A673 (cell line): ENCODE results near the gene SETD9. TPM values are rescaled to one million over a fixed set of nuclear protein-coding genes. Genes with fewer than 3 reads are reported as not detected.

Experiments
- BruUV-seq: library from RNA; stranded (reverse); fragments of 400-500 nt; replicated peaks from 2 replicates; lab custom pipeline; 2021; lab: Mats Ljungman, UMichigan
- CTCF ChIA-PET: fragments of 300-600 bp; sonication (Branson Sonifier 250); formaldehyde crosslinking; loops from one replicate; lab custom pipeline; 2022; ENCODE audit warnings: antibody characterized with exemption; lab: Charles Lee
- POLR2A ChIA-PET: fragments of 300-600 bp; sonication (Branson Sonifier 250); formaldehyde crosslinking; loops from one replicate; lab custom pipeline; 2022; ENCODE audit warnings: antibody characterized with exemption; ENCODE audit not compliant: low non-redundant PET; lab: Charles Lee
- DNase-seq: peaks from one replicate; pipeline ENCODE4 v3.0.0-alpha.2; 2015; ENCODE audit warnings: low spot score
- H3K27ac ChIP-seq: fragments of 200-600 bp; sonication (generic); 2 replicates; pipeline ENCODE4 v1.5.1; 2016; ENCODE audit warnings: mixed run types, low read depth, mild to moderate bottlenecking, mixed read lengths, antibody characterized with exemption, low read length; ENCODE audit not compliant: poor library complexity, severe bottlenecking
- H3K27me3 ChIP-seq: fragments of 200-600 bp; sonication (generic); replicated peaks from 2 replicates; pipeline ENCODE4 v1.6.1; 2017; ENCODE audit warnings: mixed run types, low read depth, mild to moderate bottlenecking, mixed read lengths, antibody characterized with exemption, low read length; ENCODE audit not compliant: insufficient read depth, poor library complexity
- H3K36me3 ChIP-seq: fragments of 200-600 bp; sonication (generic); 2 replicates; pipeline ENCODE4 v1.6.1; 2016; ENCODE audit warnings: mixed run types, mild to moderate bottlenecking, mixed read lengths, antibody characterized with exemption, low read length; ENCODE audit not compliant: insufficient read depth, poor library complexity, severe bottlenecking
- H3K4me1 ChIP-seq: fragments of 200-600 bp; sonication (generic); 2 replicates; pipeline ENCODE4 v1.6.1; 2017; ENCODE audit warnings: mixed run types, mild to moderate bottlenecking, mixed read lengths, antibody characterized with exemption, low read length; ENCODE audit not compliant: insufficient read depth, poor library complexity, severe bottlenecking
- H3K4me3 ChIP-seq: fragments of 200-600 bp; sonication (generic); 2 replicates; pipeline ENCODE4 v1.5.1; 2016; ENCODE audit warnings: low read depth, mixed run types, mild to moderate bottlenecking, mixed read lengths, low read length; ENCODE audit not compliant: poor library complexity, severe bottlenecking
- H3K9me3 ChIP-seq: fragments of 200-600 bp; sonication (generic); 2 replicates; pipeline ENCODE4 v1.6.1; 2016; ENCODE audit warnings: mixed run types, low read depth, mild to moderate bottlenecking, mixed read lengths, antibody characterized with exemption, low read length; ENCODE audit not compliant: poor library complexity, severe bottlenecking
- CTCF ChIP-seq: fragments of 300-800, 200-600 bp; sonication (generic); conservative IDR thresholded peaks from 2 replicates; pipeline ENCODE4 v1.5.1; 2017; ENCODE audit warnings: low read depth, mild to moderate bottlenecking, antibody characterized with exemption, low read length, moderate library complexity, mixed read lengths
- EZH2 ChIP-seq: fragments of 200-600 bp; sonication (generic); IDR thresholded peaks from 2 replicates; pipeline ENCODE4 v1.6.1; 2017; ENCODE audit warnings: borderline replicate concordance, low read depth, mild to moderate bottlenecking, mixed read lengths, antibody characterized with exemption, low read length; ENCODE audit not compliant: poor library complexity, severe bottlenecking
- intact Hi-C: fragments of 100-400 bp; cut with micrococcal nuclease; formaldehyde crosslinking; loops from one replicate; pipeline ENCODE4 v1.10.0; 2022; ENCODE audit not compliant: unreplicated experiment
- total RNA-seq: library from RNA; stranded (reverse); gene quantifications from 2 replicates; pipeline ENCODE4 v1.2.3, GENCODE V29; 2021

Gene SETD9
- total RNA-seq, 1 experiment from 2014 or later = 10.0 TPM

- Histone ChIP-seq H3K27ac (peak overlapping the region; percentile 77), H3K4me3 (peak overlapping the region; percentile 94), H3K9me3 (no peaks in the 10 kb centered on the region), H3K36me3 (peaks cover 29% of the 10 kb centered on the region), H3K27me3 (peaks cover 32% of the 10 kb centered on the region), H3K4me1 (no peaks in the 10 kb centered on the region)
- TF ChIP-seq CTCF (no peak), EZH2 (no peak)
- intact Hi-C loops = loop anchor here (5.0 kb wide), 1 partner anchor 132 kb away; no protein-coding TSS in a partner anchor
- CTCF ChIA-PET = no interaction called here
- peak; percentile 85 for DNase-seq
- POLR2A ChIA-PET = no interaction called here
- BruUV-seq = no TSS peak
These were observed 41.3 kb downstream of the SETD9 start for GRCh38 chr5:56950626-56951125.

GRCh38 chr5:56951126-56951945, 41.9 kb downstream of the SETD9 start:
- H3K27ac ChIP-seq = peak overlapping the region; percentile 77
- H3K36me3 ChIP-seq = peaks cover 22% of the 10 kb centered on the region
- DNase-seq = peak; percentile 11
- H3K27me3 ChIP-seq = peaks cover 38% of the 10 kb centered on the region
- H3K4me3 ChIP-seq = peak overlapping the region; percentile 94
- BruUV-seq = no TSS peak
- H3K9me3 ChIP-seq = no peaks in the 10 kb centered on the region
- intact Hi-C loops = loop anchor here (5.0 kb wide), 1 partner anchor 131 kb away; no protein-coding TSS in a partner anchor
- TF ChIP-seq EZH2 = no peak
- no peak for TF ChIP-seq CTCF
- H3K4me1 ChIP-seq = no peaks in the 10 kb centered on the region
- CTCF ChIA-PET = no interaction called here
- POLR2A ChIA-PET = no interaction called here

GRCh38 chr5:56951946-56952691, 42.7 kb downstream of the SETD9 start, which contains the start of gene MIER3:
Gene MIER3 (minus strand): TSS chr5:56952123. CDS start chr5:56952102, 21 bp downstream.
- peak within 1 kb of the TSS; percentile 94 for H3K4me3 ChIP-seq
- DNase-seq = peak; percentile 84
- TF ChIP-seq CTCF = no peak
- no peak for TF ChIP-seq EZH2
- peak within 1 kb of the TSS; percentile 77 for H3K27ac ChIP-seq
- ChIA-PET CTCF (no interaction called here), POLR2A (no interaction called here)
- H3K9me3 ChIP-seq = no peaks in the 10 kb centered on the region
- intact Hi-C loops = loop anchor here (5.0 kb wide), 1 partner anchor 130 kb away; no protein-coding TSS in a partner anchor
- H3K36me3 ChIP-seq = peaks cover 14% of the 10 kb centered on the region
- H3K4me1 ChIP-seq = no peaks in the 10 kb centered on the region
- H3K27me3 ChIP-seq = peaks cover 46% of the 10 kb centered on the region
- BruUV-seq = no TSS peak
